Stimulated activated CD4-positive, alpha-beta T cell treated with anti-CD3 and anti-CD28 coated beads, Interleukin-1b, Interleukin-23, amount 100 ng/mL, for 24 hours (primary cell): Measurements from ENCODE around the gene NAT14.

Experiments
- DNase-seq, 4 experiments: peaks; one replicate each; pipeline ENCODE4 v3.0.0-alpha.2; 2020; ENCODE audit warnings: low read depth in 4 of 4, low spot score in 1 of 4

NAT14 gene

GRCh38 chr19:55467236-55468053 is 17.5 kb upstream of the NAT14 start:
- peak; percentile 59 to 67 (median 60) for DNase-seq

DNA sequence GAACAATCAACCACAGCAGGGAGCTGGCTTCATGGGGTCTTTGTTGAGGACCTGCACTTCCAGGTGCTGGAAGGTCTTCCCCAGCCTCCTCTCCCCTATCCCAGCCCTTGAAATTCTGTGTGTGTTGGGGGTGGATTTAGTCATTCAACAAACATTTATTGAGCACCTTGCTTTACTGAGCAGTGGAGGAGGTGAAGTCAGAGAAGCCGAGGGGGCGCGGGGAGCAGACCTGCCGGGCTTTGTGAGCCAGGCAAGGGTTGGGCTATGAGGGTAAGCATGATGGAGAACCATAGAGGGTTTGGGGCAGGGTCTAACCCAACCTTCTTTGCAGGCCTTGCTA is 17.0 kb upstream of the NAT14 start:
- no peak for DNase-seq

GRCh38 chr19:55471266-55471665 is 13.7 kb upstream of the NAT14 start:
- DNase-seq = no peak

- DNase-seq = no peak
Measured at GRCh38 chr19:55472463-55472862, 12.5 kb upstream of the NAT14 start.

GRCh38 chr19:55473225-55474012 is 11.6 kb upstream of the NAT14 start:
- no peak for DNase-seq

- DNase-seq = no peak
Measured at GRCh38 chr19:55474269-55475265, 10.4 kb upstream of the NAT14 start.

- peak; percentile 94 to 99 (median 97) for DNase-seq
Measured at GRCh38 chr19:55476100-55476775, 8.8 kb upstream of the NAT14 start, which contains the start of gene ZNF628. Gene ZNF628 (plus strand): TSS chr19:55476617. CDS start chr19:55479911, 3,294 bp downstream.

- DNase-seq = no peak
Measured at GRCh38 chr19:55477905-55478304, 7.1 kb upstream of the NAT14 start.

GRCh38 chr19:55478364-55478763 is 6.6 kb upstream of the NAT14 start:
- no peak for DNase-seq

- no peak for DNase-seq
Measured at GRCh38 chr19:55479045-55479444, 5.9 kb upstream of the NAT14 start.

DNA sequence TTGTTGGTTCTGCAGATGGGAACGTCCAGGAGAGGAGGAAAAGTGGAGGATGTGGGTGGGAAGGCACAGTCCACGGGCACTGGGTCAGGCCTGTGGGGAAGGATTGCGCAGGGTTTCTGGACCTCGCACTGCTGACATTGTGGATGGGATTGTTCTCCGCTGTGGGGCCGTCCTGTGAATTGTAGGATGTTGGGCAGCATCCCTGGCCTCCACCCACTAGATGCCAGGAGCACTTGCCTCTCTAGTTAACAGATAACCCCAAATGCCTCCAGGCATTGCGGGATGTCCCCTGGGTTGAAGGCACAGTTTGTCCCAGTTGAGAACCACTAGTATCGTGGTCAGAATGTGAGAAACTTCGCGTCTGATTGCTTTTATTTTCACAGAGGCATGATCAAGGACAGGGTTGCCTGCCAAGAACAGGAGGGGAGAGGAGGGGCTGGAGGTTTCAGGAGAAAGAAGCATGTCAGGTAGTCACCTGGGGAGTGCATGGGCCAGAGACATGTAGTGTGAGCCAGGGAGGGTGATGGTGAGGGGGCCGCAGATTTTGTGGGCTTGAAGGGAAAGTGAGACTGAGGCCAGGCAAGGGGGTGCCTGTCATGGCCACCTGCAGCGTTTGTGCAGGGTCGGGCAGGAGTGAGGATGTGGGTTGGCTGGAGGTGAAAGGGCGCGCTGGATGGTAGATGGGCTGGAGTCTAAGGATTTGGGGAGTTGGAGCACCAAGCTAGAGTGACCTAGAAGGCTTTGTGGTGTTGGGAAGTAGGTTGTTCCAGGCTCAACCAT is 5.3 kb upstream of the NAT14 start:
- no peak for DNase-seq

GRCh38 chr19:55481148-55481793 is 3.7 kb upstream of the NAT14 start:
- no peak for DNase-seq

DNA sequence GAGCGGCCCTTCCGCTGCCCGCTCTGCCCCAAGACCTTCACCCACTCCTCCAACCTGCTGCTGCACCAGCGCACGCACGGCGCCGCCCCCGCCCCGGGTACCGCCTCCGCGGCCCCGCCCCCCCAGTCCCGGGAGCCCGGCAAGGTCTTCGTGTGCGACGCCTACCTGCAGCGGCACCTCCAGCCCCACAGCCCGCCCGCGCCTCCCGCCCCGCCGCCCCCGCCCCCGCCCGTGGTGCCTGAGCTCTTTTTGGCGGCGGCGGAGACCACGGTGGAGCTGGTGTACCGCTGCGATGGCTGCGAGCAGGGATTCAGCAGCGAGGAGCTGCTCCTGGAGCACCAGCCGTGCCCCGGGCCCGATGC is 3.2 kb upstream of the NAT14 start:
- no peak for DNase-seq

GRCh38 chr19:55482156-55482961 is 2.6 kb upstream of the NAT14 start:
- DNase-seq = no peak

GRCh38 chr19:55482967-55483705 is 1.9 kb upstream of the NAT14 start:
- DNase-seq = no peak

- DNase-seq = no peak
Measured at GRCh38 chr19:55483706-55484592, 1.0 kb upstream of the NAT14 start.
